Measurements from ENCODE around the gene HRAS.

HRAS gene

GRCh38 chr11:486189-486588 is 49.2 kb downstream of the HRAS start:
- Histone ChIP-seq H3K9ac (ENCODE audit: low read depth, low read length, poor library complexity, severe bottlenecking) (no peak overlapping the region), H3K4me2 (ENCODE audit: low read depth, low read length, poor library complexity, severe bottlenecking) (no peak overlapping the region), H4K20me1 (ENCODE audit: insufficient read depth, low read length, poor library complexity, severe bottlenecking) (no peaks in the 10 kb centered on the region), H2AFZ (ENCODE audit: low read length) (no peak overlapping the region), H3K36me3 (ENCODE audit: insufficient read depth, low read length) (peaks cover 13% of the 10 kb centered on the region; the same call in 1 of the 2 replicates), H3K27me3 (ENCODE audit: insufficient read depth, low read length, poor library complexity, severe bottlenecking) (no peaks in the 10 kb centered on the region), H3K79me2 (ENCODE audit: insufficient read depth, low read length) (no peaks in the 10 kb centered on the region), H3K9me2 (replicated peaks; ENCODE audit: low read depth, low read length) (no peaks in the 10 kb centered on the region), H3K4me1 (ENCODE audit: insufficient read depth, low read length, poor library complexity, severe bottlenecking) (no peaks in the 10 kb centered on the region), H3K9me3 (ENCODE audit: insufficient read depth, low read depth, low read length) (no peaks in the 10 kb centered on the region), H3K4me3 (ENCODE audit: low read length, poor library complexity, severe bottlenecking) (no peak overlapping the region), H3F3A (ENCODE audit: low read depth) (no peaks in the 10 kb centered on the region)
- TF ChIP-seq, protein P1, sequence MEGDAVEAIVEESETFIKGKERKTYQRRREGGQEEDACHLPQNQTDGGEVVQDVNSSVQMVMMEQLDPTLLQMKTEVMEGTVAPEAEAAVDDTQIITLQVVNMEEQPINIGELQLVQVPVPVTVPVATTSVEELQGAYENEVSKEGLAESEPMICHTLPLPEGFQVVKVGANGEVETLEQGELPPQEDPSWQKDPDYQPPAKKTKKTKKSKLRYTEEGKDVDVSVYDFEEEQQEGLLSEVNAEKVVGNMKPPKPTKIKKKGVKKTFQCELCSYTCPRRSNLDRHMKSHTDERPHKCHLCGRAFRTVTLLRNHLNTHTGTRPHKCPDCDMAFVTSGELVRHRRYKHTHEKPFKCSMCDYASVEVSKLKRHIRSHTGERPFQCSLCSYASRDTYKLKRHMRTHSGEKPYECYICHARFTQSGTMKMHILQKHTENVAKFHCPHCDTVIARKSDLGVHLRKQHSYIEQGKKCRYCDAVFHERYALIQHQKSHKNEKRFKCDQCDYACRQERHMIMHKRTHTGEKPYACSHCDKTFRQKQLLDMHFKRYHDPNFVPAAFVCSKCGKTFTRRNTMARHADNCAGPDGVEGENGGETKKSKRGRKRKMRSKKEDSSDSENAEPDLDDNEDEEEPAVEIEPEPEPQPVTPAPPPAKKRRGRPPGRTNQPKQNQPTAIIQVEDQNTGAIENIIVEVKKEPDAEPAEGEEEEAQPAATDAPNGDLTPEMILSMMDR (conservative IDR thresholded peaks at IDR 0.05; ENCODE audit: low read length), result no peak
- no peak for TF ChIP-seq EZH2phosphoT487 (IDR thresholded peaks at IDR 0.05; ENCODE audit: borderline replicate concordance)

DNA sequence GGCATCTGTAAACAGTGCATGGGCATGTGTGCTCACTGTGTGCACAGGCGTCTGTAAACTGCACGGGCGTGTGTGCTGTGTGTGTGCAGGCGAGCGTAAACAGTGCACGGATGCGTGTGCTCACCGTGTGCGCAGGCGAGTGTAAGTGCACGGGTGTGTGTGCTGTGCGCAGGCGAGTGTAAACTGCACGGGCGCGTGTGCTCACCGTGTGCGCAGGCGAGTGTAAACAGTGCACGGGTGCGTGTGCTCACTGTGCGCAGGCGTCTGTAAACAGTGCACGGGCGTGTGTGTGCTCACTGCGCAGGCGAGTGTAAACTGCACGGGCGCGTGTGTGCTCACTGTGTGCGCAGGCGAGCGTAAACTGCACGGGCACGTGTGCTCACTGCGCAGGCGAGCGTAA is 50.8 kb downstream of the HRAS start:
- H4K20me1 ChIP-seq (ENCODE audit: insufficient read depth, low read length, poor library complexity, severe bottlenecking), result no peaks in the 10 kb centered on the region
- H3F3A ChIP-seq (ENCODE audit: low read depth), result no peaks in the 10 kb centered on the region
- H3K9ac ChIP-seq (ENCODE audit: low read depth, low read length, poor library complexity, severe bottlenecking), result no peak overlapping the region
- no peaks in the 10 kb centered on the region for H3K27me3 ChIP-seq (ENCODE audit: insufficient read depth, low read length, poor library complexity, severe bottlenecking)
- no peak overlapping the region for H3K4me3 ChIP-seq (ENCODE audit: low read length, poor library complexity, severe bottlenecking)
- H3K4me1 ChIP-seq (ENCODE audit: insufficient read depth, low read length, poor library complexity, severe bottlenecking), result no peaks in the 10 kb centered on the region
- no peaks in the 10 kb centered on the region for H3K9me3 ChIP-seq (ENCODE audit: insufficient read depth, low read depth, low read length)
- H3K9me2 ChIP-seq (replicated peaks; ENCODE audit: low read depth, low read length), result no peaks in the 10 kb centered on the region
- H3K4me2 ChIP-seq (ENCODE audit: low read depth, low read length, poor library complexity, severe bottlenecking), result no peak overlapping the region
- no peaks in the 10 kb centered on the region for H3K79me2 ChIP-seq (ENCODE audit: insufficient read depth, low read length)
- no peaks in the 10 kb centered on the region for H3K36me3 ChIP-seq (ENCODE audit: insufficient read depth, low read length)
- no peak for TF ChIP-seq EZH2phosphoT487 (IDR thresholded peaks at IDR 0.05; ENCODE audit: borderline replicate concordance)
- TF ChIP-seq, protein P1 (conservative IDR thresholded peaks at IDR 0.05; ENCODE audit: low read length), result no peak
- H2AFZ ChIP-seq (ENCODE audit: low read length), result no peak overlapping the region
